Activated CD8-positive, alpha-beta memory T cell treated with anti-CD3 and anti-CD28 coated beads, Interleukin-2, amount 50 U/mL, for 1 hour (primary cell): Measurements from ENCODE around the gene VASN.
"Not testable (repeated sequence)": the region's sequence is repeated elsewhere in the genome, so short reads cannot be mapped to it uniquely, and the experiment has no call there.

Experiments
- DNase-seq: peaks from one replicate; pipeline ENCODE4 v3.0.0-alpha.2; 2020; ENCODE audit errors: extremely low read depth

Gene VASN

GRCh38 chr16:4337540-4338088 is 34.0 kb upstream of the VASN start:
- no peak for DNase-seq

DNA sequence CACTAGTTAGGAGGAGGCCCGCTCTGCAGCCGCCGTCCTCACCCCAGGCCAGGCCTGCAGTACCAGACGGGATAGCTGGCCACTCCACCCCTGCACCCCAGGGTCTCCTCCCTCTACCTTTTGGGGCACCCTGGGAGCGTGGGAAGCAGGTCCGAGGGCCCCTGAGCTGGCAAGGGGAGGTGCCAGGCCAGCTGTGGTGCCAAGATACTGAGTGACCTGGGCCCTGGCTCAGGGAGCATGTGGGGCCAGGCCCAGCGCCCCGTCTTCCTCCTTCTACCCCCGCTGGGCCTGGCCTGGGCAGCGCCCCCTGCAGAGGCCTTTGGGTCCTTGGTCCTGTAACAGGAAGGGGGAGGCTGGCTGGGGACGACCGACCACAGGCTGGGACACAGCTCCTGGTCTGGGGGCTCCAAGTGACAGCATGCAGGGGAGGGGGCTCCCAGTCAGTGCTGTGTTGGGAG is 33.5 kb upstream of the VASN start:
- DNase-seq = no peak

- DNase-seq = no peak
Observed at GRCh38 chr16:4338712-4339299, 32.8 kb upstream of the VASN start.

DNA sequence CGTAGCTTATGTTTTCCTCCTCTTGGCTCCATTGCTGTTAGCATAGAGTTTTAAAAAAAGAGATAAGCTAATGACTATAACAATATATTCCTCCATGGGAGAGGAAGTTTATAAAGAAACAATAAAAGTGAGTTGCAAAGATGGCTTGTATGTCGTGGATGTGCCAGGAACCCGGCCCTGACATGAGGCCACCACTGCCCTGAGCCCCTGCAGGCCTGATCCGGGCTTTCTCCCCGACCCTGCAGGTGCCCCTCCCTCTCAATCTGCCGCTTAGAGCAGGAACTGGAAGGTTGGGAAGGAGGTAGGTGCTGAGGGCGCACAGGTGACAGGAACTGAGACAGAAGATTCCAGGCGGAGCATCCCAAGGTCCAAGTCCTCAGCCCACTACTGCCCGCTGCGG is 32.2 kb upstream of the VASN start:
- DNase-seq = no peak

DNA sequence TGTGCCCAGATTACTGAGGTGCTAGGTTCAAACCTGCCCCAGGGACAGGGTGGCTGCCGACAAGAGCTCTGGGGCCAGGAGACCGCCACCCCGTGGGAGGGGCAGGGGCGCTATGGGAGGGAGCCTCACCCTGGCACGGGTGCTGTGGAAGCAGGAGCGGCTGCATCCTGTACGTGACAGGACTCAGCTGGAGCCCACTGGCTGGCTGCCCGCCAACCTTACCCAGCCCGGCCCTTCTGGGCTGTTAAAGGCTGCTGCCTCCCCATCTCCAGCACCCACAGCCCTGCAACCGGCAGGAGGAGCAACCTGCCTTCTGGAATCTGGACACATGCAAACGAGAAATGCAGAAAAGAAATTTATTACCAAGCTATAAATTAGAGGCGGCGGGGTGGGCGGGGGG is 31.7 kb upstream of the VASN start:
- DNase-seq = no peak

- DNase-seq = no peak
Observed at GRCh38 chr16:4340443-4340842, 31.2 kb upstream of the VASN start.

- no peak for DNase-seq
Observed at GRCh38 chr16:4341250-4341649, 30.4 kb upstream of the VASN start.

DNA sequence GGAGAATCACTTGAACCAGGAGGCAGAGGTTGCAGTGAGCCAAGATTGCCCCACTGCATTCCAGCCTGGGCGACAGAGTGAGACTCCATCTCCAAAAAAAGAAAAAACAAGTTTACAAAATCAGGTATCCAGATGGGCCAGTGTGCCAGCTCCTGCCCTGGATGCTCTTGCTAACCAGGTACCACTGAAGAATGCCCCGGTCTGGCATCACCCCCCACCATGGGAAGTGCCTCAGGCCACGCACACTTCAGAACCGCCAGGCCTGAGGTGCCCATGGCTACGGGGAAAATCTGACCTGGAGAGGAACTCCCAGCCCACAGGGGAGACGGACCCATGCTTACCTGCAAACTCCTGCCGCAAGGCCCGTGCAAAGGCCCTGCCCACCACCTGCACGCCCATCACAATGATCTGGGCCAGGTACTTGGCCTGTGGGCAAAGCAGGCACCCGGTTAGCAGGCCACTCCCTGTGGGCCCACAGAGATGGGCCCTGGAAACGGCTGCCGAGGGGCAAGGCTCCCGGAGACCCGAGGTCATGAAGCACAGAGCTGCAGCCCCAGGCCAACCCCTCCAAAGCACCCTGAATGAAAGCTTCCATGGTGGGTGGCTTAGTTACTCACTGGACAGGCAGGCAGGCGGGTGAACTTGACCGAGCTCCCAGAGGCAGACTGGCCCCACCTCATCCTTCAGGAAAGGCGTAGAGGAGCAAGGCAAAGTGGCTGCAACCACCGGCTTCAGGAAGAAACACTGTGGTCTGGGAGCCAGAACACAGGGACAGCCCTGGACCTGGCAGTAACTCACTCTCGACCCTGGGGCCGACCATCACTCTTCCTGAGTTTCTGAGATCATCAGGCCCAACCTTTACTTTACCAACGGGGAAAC is 28.5 kb upstream of the VASN start:
- no peak for DNase-seq

DNA sequence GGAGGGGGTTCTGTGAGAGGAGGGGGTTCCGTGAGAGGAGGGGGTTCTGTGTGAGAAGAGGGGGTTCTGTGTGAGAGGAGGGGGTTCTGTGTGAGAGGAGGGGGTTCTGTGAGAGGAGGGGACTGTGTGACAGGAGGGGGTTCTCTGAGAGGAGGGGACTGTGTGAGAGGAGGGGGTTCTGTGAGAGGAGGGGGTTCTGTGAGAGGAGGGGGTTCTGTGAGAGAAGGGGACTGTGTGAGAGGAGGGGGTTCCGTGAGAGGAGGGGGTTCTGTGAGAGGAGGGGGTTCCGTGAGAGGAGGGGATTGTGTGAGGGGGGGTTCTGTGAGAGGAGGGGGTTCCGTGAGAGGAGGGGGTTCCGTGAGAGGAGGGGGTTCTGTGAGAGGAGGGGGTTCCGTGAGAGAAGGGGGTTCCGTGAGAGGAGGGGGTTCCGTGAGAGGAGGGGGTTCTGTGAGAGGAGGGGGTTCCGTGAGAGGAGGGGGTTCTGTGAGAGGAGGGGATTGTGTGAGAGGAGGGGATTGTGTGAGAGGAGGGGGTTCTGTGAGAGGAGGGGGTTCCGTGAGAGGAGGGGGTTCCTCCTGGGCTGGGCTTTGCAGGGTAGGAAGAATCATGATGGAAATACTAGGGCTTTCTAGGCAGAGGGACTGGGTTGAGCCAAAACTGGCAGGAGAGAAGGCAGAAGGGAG is 27.2 kb upstream of the VASN start:
- DNase-seq = not testable (repeated sequence)

- no peak for DNase-seq
Observed at GRCh38 chr16:4344983-4345835, 26.4 kb upstream of the VASN start.

DNA sequence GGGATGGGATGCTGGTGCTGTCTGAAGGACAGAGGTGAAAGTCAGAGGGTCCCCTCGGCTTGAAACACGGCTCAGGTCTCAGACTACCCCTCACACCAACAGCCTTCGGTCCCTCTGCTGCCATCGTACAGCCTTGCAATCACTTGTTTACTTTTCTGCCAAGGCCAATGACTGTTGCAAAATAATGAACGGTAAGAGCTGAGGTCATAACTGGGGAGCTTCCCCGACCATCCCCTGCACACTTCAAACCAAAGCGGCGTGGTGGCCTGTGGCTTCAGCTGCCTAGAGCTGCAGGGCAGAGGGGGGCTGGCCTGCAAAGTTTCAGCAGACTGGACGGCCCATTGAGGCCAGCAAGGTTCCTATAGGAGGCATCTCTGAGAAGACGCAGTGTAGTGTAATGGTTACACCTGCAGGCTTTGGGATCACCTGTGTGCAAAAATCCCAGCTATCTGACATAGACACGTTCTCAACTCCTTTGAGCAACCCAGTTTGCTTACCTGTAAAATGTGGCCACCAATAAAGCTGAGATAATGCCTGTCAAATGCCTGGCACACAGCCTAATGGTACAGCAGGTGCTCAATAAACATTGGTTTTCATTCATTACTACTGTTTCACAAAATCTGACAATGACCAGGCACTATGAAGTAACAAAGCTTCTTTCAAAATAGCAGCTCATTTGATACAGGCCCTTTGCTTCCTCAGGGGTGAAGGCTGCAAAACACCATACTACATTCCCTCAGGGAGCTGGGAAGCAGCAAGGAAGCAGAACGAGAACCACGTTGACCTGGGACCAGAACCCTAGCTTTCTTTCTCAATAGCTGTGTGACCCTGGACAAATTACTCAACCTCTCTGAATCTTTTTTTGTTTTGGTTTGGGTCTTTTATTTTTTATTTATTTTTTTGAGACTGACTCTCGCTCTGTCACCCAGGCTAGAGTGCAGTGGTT is 25.5 kb upstream of the VASN start:
- DNase-seq = no peak

DNA sequence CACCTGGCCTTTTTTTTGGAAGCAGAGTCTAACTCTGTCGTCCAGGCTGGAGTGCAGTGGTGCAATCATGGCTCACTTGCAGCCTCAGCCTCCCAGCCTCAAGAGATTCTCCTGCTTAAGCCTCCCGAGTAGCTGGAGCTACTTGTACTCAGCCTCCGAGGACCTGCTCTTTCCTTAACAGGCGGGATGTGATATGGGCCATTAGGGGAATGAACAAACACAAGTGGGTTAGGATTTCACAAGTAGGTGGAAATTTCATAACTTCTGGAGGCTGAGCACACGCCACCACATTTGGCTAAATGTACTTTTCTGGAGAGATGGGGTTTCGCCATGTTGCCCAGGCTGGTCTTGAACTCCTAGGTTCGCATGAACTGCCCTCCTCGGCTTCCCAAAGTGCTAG is 24.6 kb upstream of the VASN start:
- DNase-seq = no peak

DNA sequence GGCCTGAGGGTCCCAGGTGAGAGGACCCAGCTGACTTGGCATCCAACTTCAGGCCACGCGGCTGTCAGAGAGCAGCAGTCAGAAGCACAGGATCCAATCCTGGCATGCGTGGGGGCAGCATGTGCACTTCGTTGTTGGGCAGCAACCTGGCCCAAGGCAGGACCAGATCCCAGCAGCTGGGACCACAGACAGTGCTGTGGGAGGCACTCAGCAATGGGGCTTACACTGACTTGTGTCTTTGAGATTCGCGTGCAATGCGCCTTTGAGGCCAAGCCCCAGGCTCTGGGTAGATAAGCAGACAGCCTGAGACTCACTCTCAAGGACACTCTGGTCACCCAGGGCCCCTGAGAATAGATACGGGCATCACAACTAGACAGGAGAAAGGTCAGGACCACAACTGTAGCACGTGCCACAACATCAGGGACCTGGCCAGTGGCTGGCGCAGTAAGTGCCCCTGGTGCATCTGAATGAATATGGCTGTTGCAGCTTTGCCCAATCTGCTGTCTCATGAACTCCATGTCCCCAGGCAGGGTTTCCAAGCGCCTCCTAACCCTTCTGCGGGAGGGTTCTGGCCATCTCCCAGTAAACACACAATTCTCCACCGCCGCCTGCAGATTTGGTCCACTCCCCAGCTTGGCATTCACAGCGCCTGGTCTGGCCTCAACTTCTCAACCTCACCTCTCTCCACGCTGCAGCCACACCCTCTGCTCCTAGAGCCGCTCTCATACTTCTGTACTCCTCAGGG is 23.7 kb upstream of the VASN start:
- DNase-seq = no peak

- no peak for DNase-seq
Observed at GRCh38 chr16:4349332-4349731, 22.3 kb upstream of the VASN start.

- no peak for DNase-seq
Observed at GRCh38 chr16:4350365-4350786, 21.3 kb upstream of the VASN start.

- peak; percentile 89 for DNase-seq
Observed at GRCh38 chr16:4350787-4351659, 20.6 kb upstream of the VASN start, which contains the start of gene PAM16. PAM16 (minus strand) TSS chr16:4351321; CDS start chr16:4351234, 87 bp downstream.

GRCh38 chr16:4351880-4352279 is 19.8 kb upstream of the VASN start:
- no peak for DNase-seq

DNA sequence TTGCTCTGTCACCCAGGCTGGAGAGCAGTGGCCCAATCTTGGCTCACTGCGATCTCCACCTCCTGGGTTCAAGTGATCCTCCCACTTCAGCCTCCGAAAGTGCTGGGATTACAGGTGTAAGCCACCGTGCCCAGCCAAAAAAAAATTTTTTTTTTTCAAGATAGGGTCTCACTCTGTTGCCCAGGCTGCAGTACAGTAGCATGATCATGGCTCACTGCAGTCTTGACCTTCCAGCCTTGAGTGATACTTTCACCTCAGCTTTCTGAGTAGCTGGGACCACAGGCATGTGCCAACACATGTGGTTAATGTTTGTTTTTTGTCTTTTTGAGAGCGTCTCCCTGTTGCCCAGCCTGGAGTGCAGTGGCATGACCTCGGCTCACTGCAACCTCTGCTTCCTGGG is 18.8 kb upstream of the VASN start:
- DNase-seq = no peak

DNA sequence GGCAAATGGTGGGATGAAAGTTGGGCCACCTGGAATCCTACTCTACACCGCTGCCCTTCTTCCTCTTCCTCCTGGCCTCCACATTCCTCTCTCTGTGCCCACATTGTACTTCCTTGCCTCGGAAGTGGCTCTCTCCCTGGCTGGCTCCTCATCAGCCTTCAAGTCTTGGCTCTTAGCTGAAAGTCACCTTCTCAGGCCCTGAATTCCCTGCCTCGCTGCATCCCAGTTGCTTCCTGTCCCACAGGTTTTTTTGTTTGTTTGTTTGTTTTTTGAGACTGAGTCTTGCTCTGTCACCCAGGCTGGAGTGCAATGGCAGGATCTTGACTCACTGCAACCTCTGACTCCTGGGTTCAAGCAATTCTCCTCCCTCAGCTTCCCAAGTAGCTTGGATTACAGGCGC is 18.0 kb upstream of the VASN start:
- DNase-seq = no peak
